ENCODE data around the gene TGFB2. TPM values are rescaled to one million over a fixed set of nuclear protein-coding genes. Genes with fewer than 3 reads are reported as not detected.

TGFB2 gene
- total RNA-seq, 1 experiment from 2014 or later = 37.6 TPM

DNA sequence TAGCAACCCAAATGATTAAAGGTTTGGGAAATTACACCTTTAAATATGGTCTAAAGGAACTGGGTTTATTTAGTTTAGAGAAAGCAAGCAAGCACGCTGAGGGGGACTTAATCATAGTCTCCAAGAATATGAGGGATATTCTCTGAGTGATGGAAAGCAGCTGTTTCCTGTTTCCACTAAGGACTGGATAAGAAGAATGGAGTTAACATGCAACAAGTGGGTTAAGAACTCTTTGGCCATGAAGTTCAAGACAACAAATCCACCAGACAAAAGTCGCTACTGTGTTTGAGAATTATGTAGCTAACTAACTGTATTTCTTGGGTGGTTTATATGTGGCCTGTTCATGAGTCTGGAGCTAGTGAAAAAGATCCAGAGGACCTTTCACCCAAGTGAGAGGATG lies 85.7 kb downstream of the TGFB2 start:
- no peak for TF ChIP-seq CTCF (IDR thresholded peaks at IDR 0.05; ENCODE audit: unreplicated experiment)
- intact Hi-C loops (cut with micrococcal nuclease; ENCODE audit: unreplicated experiment) = no loop called here
- CTCF ChIA-PET = no interaction called here
- no peak overlapping the region for H3K27ac Mint-ChIP-seq (ENCODE audit: unreplicated experiment)
- H3K36me3 Mint-ChIP-seq (ENCODE audit: insufficient read depth, unreplicated experiment) = peaks cover 6% of the 10 kb centered on the region
- H3K4me1 Mint-ChIP-seq (ENCODE audit: low read depth, unreplicated experiment) = peaks cover 30% of the 10 kb centered on the region
- no peaks in the 10 kb centered on the region for H3K9me3 Mint-ChIP-seq (ENCODE audit: low read depth, unreplicated experiment)
- BruUV-seq (replicated peaks) = no TSS peak
- DNase-seq = no peak
- H3K27me3 Mint-ChIP-seq (ENCODE audit: unreplicated experiment) = no peaks in the 10 kb centered on the region
- H3K4me3 Mint-ChIP-seq (ENCODE audit: low read depth, unreplicated experiment) = no peak overlapping the region

DNA sequence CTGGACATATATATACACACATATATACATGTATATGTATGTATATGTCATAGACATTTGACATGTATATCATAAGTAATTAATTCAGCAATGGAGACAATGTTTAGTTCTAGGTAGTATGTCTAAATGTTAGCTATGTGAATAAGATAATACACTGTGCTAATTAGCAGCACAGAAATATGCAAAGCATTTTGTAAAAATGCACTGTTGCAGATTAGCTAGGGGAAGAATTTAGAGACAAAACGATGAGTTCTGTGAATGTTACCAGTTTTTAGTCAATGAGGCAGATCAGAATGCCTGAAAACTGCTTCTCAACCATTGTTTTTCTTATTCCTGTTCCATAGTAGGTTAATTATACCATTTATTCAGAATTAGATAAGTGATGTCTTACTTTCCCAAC lies 86.3 kb downstream of the TGFB2 start:
- no TSS peak for BruUV-seq (replicated peaks)

DNA sequence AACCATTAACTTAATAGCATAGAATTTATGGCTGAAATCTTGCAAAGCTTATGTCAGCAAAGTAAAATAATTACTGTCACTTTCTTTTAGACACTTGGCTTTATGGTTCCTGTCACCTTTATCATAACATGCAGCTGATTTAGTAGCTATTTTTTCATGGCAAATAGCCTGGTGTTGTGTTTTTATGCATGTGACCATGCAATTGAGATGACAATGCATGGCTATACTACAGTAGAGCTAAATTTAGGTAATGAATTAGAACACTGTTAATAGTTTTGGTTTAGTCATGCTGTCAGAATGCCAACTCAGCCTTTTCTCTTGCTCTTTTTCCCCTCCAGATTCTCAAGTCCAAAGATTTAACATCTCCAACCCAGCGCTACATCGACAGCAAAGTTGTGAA lies 88.6 kb downstream of the TGFB2 start:
- Mint-ChIP-seq H3K4me3 (ENCODE audit: low read depth, unreplicated experiment) (no peak overlapping the region), H3K4me1 (ENCODE audit: low read depth, unreplicated experiment) (peaks cover 20% of the 10 kb centered on the region), H3K27ac (ENCODE audit: unreplicated experiment) (no peak overlapping the region), H3K27me3 (ENCODE audit: unreplicated experiment) (no peaks in the 10 kb centered on the region), H3K36me3 (ENCODE audit: insufficient read depth, unreplicated experiment) (peaks cover 11% of the 10 kb centered on the region), H3K9me3 (ENCODE audit: low read depth, unreplicated experiment) (no peaks in the 10 kb centered on the region)
- CTCF ChIA-PET = no interaction called here
- TF ChIP-seq CTCF (IDR thresholded peaks at IDR 0.05; ENCODE audit: unreplicated experiment) = no peak
- BruUV-seq (replicated peaks) = no TSS peak
- intact Hi-C loops (cut with micrococcal nuclease; ENCODE audit: unreplicated experiment) = no loop called here
- DNase-seq = no peak

More for the DNA sequence above, 86.3 kb downstream of the TGFB2 start:
- intact Hi-C loops (cut with micrococcal nuclease; ENCODE audit: unreplicated experiment) = no loop called here
- Mint-ChIP-seq H3K4me3 (ENCODE audit: low read depth, unreplicated experiment) (no peak overlapping the region), H3K36me3 (ENCODE audit: insufficient read depth, unreplicated experiment) (peaks cover 6% of the 10 kb centered on the region), H3K4me1 (ENCODE audit: low read depth, unreplicated experiment) (peaks cover 23% of the 10 kb centered on the region), H3K27me3 (ENCODE audit: unreplicated experiment) (no peaks in the 10 kb centered on the region), H3K9me3 (ENCODE audit: low read depth, unreplicated experiment) (no peaks in the 10 kb centered on the region), H3K27ac (ENCODE audit: unreplicated experiment) (no peak overlapping the region)
- CTCF ChIA-PET = no interaction called here
- no peak for DNase-seq
- no peak for TF ChIP-seq CTCF (IDR thresholded peaks at IDR 0.05; ENCODE audit: unreplicated experiment)

- Mint-ChIP-seq H3K9me3 (ENCODE audit: low read depth, unreplicated experiment) (no peaks in the 10 kb centered on the region), H3K4me3 (ENCODE audit: low read depth, unreplicated experiment) (no peak overlapping the region), H3K27ac (ENCODE audit: unreplicated experiment) (no peak overlapping the region), H3K36me3 (ENCODE audit: insufficient read depth, unreplicated experiment) (peaks cover 11% of the 10 kb centered on the region), H3K4me1 (ENCODE audit: low read depth, unreplicated experiment) (peaks cover 18% of the 10 kb centered on the region), H3K27me3 (ENCODE audit: unreplicated experiment) (no peaks in the 10 kb centered on the region)
- CTCF ChIA-PET = no interaction called here
- BruUV-seq (replicated peaks) = no TSS peak
- intact Hi-C loops (cut with micrococcal nuclease; ENCODE audit: unreplicated experiment) = no loop called here
- TF ChIP-seq CTCF (IDR thresholded peaks at IDR 0.05; ENCODE audit: unreplicated experiment) = no peak
- DNase-seq = no peak
Measured at GRCh38 chr1:218435528-218435927, 90.4 kb downstream of the TGFB2 start.

DNA sequence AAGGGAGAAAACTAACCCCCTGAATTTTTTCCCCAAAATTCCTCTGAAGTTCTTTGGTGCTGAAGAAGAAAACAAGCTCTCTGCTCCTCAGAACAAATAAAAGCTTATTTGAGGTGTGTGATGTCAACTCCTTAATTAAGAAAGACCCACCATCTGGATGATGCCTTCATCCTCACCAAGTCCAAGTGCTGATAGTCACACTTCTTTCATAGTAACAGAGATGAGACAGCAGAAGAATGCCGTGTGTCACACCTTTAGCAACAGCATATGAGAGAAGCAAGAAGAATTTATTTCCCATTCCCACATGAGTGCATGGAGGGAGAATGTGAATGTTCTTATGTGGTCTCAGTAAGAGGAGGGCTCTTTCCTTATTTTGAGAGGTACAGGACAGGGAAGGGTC lies 91.2 kb downstream of the TGFB2 start:
- Mint-ChIP-seq H3K27ac (ENCODE audit: unreplicated experiment) (no peak overlapping the region), H3K36me3 (ENCODE audit: insufficient read depth, unreplicated experiment) (peaks cover 11% of the 10 kb centered on the region), H3K4me1 (ENCODE audit: low read depth, unreplicated experiment) (peaks cover 9% of the 10 kb centered on the region), H3K9me3 (ENCODE audit: low read depth, unreplicated experiment) (no peaks in the 10 kb centered on the region), H3K27me3 (ENCODE audit: unreplicated experiment) (no peaks in the 10 kb centered on the region), H3K4me3 (ENCODE audit: low read depth, unreplicated experiment) (no peak overlapping the region)
- CTCF ChIA-PET = no interaction called here
- intact Hi-C loops (cut with micrococcal nuclease; ENCODE audit: unreplicated experiment) = no loop called here
- no TSS peak for BruUV-seq (replicated peaks)
- TF ChIP-seq CTCF (IDR thresholded peaks at IDR 0.05; ENCODE audit: unreplicated experiment) = no peak
- DNase-seq = no peak
